GM23248 (cell line): ENCODE data around the gene LGSN. TPM values are rescaled to one million over a fixed set of nuclear protein-coding genes. Genes with fewer than 3 reads are reported as not detected.

ENCODE experiments used
- DNase-seq: peaks from one replicate; pipeline ENCODE4 v3.0.0-alpha.2; 2015
- H2AFZ ChIP-seq: fragments of 200-600 bp; sonication (generic); 2 replicates; pipeline ENCODE4 v1.6.1; 2016; ENCODE audit warnings: antibody characterized with exemption
- H3F3A ChIP-seq: fragments of 200-600 bp; sonication (generic); 2 replicates; pipeline ENCODE4 v1.6.1; 2016; ENCODE audit warnings: mild to moderate bottlenecking, antibody characterized with exemption, mixed run types; ENCODE audit not compliant: insufficient read depth
- H3K27ac ChIP-seq: fragments of 200-600 bp; sonication (generic); 2 replicates; pipeline ENCODE4 v1.5.1; 2016; ENCODE audit warnings: mild to moderate bottlenecking
- H3K27me3 ChIP-seq: fragments of 200-600 bp; sonication (generic); replicated peaks from 2 replicates; pipeline ENCODE4 v1.6.1; 2016; ENCODE audit warnings: mild to moderate bottlenecking; ENCODE audit not compliant: insufficient read depth
- H3K36me3 ChIP-seq: fragments of 200-600 bp; sonication (generic); 2 replicates; pipeline ENCODE4 v1.6.1; 2016; ENCODE audit warnings: low read depth, mild to moderate bottlenecking
- H3K4me1 ChIP-seq: fragments of 200-600 bp; sonication (generic); 2 replicates; pipeline ENCODE4 v1.6.1; 2016; ENCODE audit warnings: mild to moderate bottlenecking; ENCODE audit not compliant: insufficient read depth
- H3K4me2 ChIP-seq: fragments of 200-600 bp; sonication (generic); one replicate; pipeline ENCODE4 v1.6.1; 2016; ENCODE audit warnings: mild to moderate bottlenecking; ENCODE audit not compliant: unreplicated experiment
- H3K4me3 ChIP-seq: fragments of 200-600 bp; sonication (generic); 2 replicates; pipeline ENCODE4 v1.5.1; 2016; ENCODE audit warnings: mild to moderate bottlenecking
- H3K79me2 ChIP-seq: fragments of 200-600 bp; sonication (generic); 2 replicates; pipeline ENCODE4 v1.6.1; 2016; ENCODE audit warnings: mild to moderate bottlenecking; ENCODE audit not compliant: insufficient read depth
- H3K9ac ChIP-seq: fragments of 200-600 bp; sonication (generic); 2 replicates; pipeline ENCODE4 v1.6.1; 2016; ENCODE audit warnings: mild to moderate bottlenecking
- H3K9me2 ChIP-seq: fragments of 200-600 bp; sonication (generic); 2 replicates; pipeline ENCODE4 v1.6.1; 2016; ENCODE audit warnings: mixed run types, mild to moderate bottlenecking, moderate library complexity; ENCODE audit not compliant: insufficient read depth
- H3K9me3 ChIP-seq: fragments of 200-600 bp; sonication (generic); one replicate; pipeline ENCODE4 v1.6.1; 2017; ENCODE audit warnings: low read depth
- H4K20me1 ChIP-seq: fragments of 200-600 bp; sonication (generic); 2 replicates; pipeline ENCODE4 v1.6.0; 2016; ENCODE audit not compliant: insufficient read depth
- EZH2 ChIP-seq: fragments of 200-600 bp; sonication (generic); IDR thresholded peaks from 2 replicates; pipeline ENCODE4 v1.6.1; 2018; ENCODE audit warnings: antibody characterized with exemption, mild to moderate bottlenecking; ENCODE audit not compliant: insufficient read depth, poor library complexity, severe bottlenecking
- EZH2phosphoT487 ChIP-seq: fragments of 200-600 bp; sonication (generic); IDR thresholded peaks from 2 replicates; pipeline ENCODE4 v1.6.1; 2018; ENCODE audit warnings: antibody characterized with exemption, moderate library complexity, mild to moderate bottlenecking, low read depth; ENCODE audit not compliant: insufficient read depth
- WGBS, 2 experiments: methylation state at CpG; one replicate each; pipeline ENCODE4 v1.1.6; 2015 to 2017; ENCODE audit warnings: low lambda C conversion rate in 2 of 2, low coverage in 1 of 2; ENCODE audit errors: missing lambda C conversion rate in 2 of 2; 5-methylcytosine and 5-hydroxymethylcytosine counted together
- in situ Hi-C: fragments of 300-500 bp; cut with MboI; formaldehyde crosslinking; loops from 2 replicates; pipeline ENCODE4 v1.15.0; 2020
- polyA plus RNA-seq: library from polyadenylated mRNA; unstranded; fragments of >200 nt; fragmentation: Nextera tagmentation; extraction: Ambion mirVana; gene quantifications from 2 replicates; pipeline ENCODE4 v1.2.1, GENCODE V29; 2016
- total RNA-seq: library from RNA; depleted of rRNA; stranded (reverse); fragments of >200 nt; shearing (Covaris generic); gene quantifications from 2 replicates; pipeline ENCODE4 v1.2.3, GENCODE V29; 2014

LGSN gene
- total and polyA plus RNA-seq, 2 experiments from 2014 or later, result not detected

GRCh38 chr6:63305277-63305676, 14.5 kb downstream of the LGSN start:
- TF ChIP-seq EZH2, result no peak
- no peaks in the 10 kb centered on the region for H3K9me2 ChIP-seq
- H3K79me2 ChIP-seq, result no peaks in the 10 kb centered on the region
- no peak overlapping the region for H2AFZ ChIP-seq
- no peaks in the 10 kb centered on the region for H4K20me1 ChIP-seq
- H3K9ac ChIP-seq, result no peak overlapping the region
- H3K36me3 ChIP-seq, result no peaks in the 10 kb centered on the region
- WGBS, 2 experiments, result 60 to 65% methylated on average over 2 of the region's 2 CpGs
- no peaks in the 10 kb centered on the region for H3K9me3 ChIP-seq
- no peak overlapping the region for H3K4me3 ChIP-seq
- H3K27ac ChIP-seq, result no peak overlapping the region
- no peaks in the 10 kb centered on the region for H3K4me1 ChIP-seq
- H3K4me2 ChIP-seq, result no peak overlapping the region
- no peaks in the 10 kb centered on the region for H3K27me3 ChIP-seq
- in situ Hi-C loops, result loop anchor here (25.0 kb wide), 1 partner anchor 482 kb away; no protein-coding TSS in a partner anchor
- DNase-seq, result no peak
- no peaks in the 10 kb centered on the region for H3F3A ChIP-seq

- Histone ChIP-seq H3K9ac (no peak overlapping the region), H3K4me2 (no peak overlapping the region), H3K4me1 (no peaks in the 10 kb centered on the region), H3K27me3 (no peaks in the 10 kb centered on the region), H3K79me2 (no peaks in the 10 kb centered on the region), H3K27ac (no peak overlapping the region), H4K20me1 (no peaks in the 10 kb centered on the region), H3K36me3 (no peaks in the 10 kb centered on the region), H3K4me3 (no peak overlapping the region), H3K9me3 (no peaks in the 10 kb centered on the region), H3F3A (no peaks in the 10 kb centered on the region), H2AFZ (no peak overlapping the region), H3K9me2 (no peaks in the 10 kb centered on the region)
- no peak for TF ChIP-seq EZH2phosphoT487
- TF ChIP-seq EZH2, result no peak
- no peak for DNase-seq
- in situ Hi-C loops, result loop anchor here (25.0 kb wide), 1 partner anchor 484 kb away; no protein-coding TSS in a partner anchor
These were observed 16.3 kb downstream of the LGSN start for GRCh38 chr6:63303476-63303875.

- TF ChIP-seq EZH2phosphoT487, result no peak
- no peak for TF ChIP-seq EZH2
- DNase-seq, result no peak
- H3K36me3 ChIP-seq, result no peaks in the 10 kb centered on the region
- no peaks in the 10 kb centered on the region for H3K9me3 ChIP-seq
- H3K27ac ChIP-seq, result no peak overlapping the region
- H3K9me2 ChIP-seq, result no peaks in the 10 kb centered on the region
- no peaks in the 10 kb centered on the region for H4K20me1 ChIP-seq
- in situ Hi-C loops, result loop anchor here (25.0 kb wide), 1 partner anchor 488 kb away; no protein-coding TSS in a partner anchor
- no peaks in the 10 kb centered on the region for H3K4me1 ChIP-seq
- 33 to 37% methylated on average over 2 of the region's 2 CpGs for WGBS, 2 experiments
- no peaks in the 10 kb centered on the region for H3F3A ChIP-seq
- no peak overlapping the region for H2AFZ ChIP-seq
- H3K27me3 ChIP-seq, result no peaks in the 10 kb centered on the region; the same call in 1 of the 2 replicates
- no peaks in the 10 kb centered on the region for H3K79me2 ChIP-seq
- H3K9ac ChIP-seq, result no peak overlapping the region
- H3K4me3 ChIP-seq, result no peak overlapping the region
- H3K4me2 ChIP-seq, result no peak overlapping the region
These were observed 20.1 kb downstream of the LGSN start for GRCh38 chr6:63299667-63300066.

- Histone ChIP-seq H3K9ac (no peak overlapping the region), H3K4me3 (no peak overlapping the region), H3K27me3 (no peaks in the 10 kb centered on the region; the same call in 1 of the 2 replicates), H3K4me1 (no peaks in the 10 kb centered on the region), H3K9me2 (no peaks in the 10 kb centered on the region), H2AFZ (no peak overlapping the region), H3K27ac (no peak overlapping the region), H3K4me2 (no peak overlapping the region), H3K36me3 (no peaks in the 10 kb centered on the region), H3K79me2 (no peaks in the 10 kb centered on the region), H3F3A (no peaks in the 10 kb centered on the region), H4K20me1 (no peaks in the 10 kb centered on the region), H3K9me3 (no peaks in the 10 kb centered on the region)
- WGBS, 2 experiments, result 13 to 27% methylated on average over 1 of the region's 1 CpG
- DNase-seq, result no peak
- in situ Hi-C loops, result no loop called here
- TF ChIP-seq EZH2phosphoT487 (no peak), EZH2 (no peak)
These were observed 24.1 kb downstream of the LGSN start for GRCh38 chr6:63295553-63296194.
